Heart left ventricle (tissue), 16 donors: ENCODE results near the gene NAA38. TPM values are rescaled to one million over a fixed set of nuclear protein-coding genes. Genes with fewer than 3 reads are reported as not detected.

Experiments
- ATAC-seq, 4 donors: fragments of 200-7000 bp; cut with Tn5 transposase; one replicate each; pipeline ENCODE4 v1.9.1; 2020 to 2022; ENCODE audit warnings: moderate library complexity in 4 of 4, mild to moderate bottlenecking in 3 of 4, moderate number of reproducible peaks in 1 of 4
- DNase-seq, 5 donors: peaks; one replicate each; pipeline ENCODE4 v3.0.0-alpha.2; 2020
- H3K27ac ChIP-seq, 12 donors: fragments of 200-600 bp; sonication (generic) in 4 of 12; one replicate each; pipeline versions ENCODE4 v1.5.0 to v1.8.0; 2016 to 2022; ENCODE audit warnings: mild to moderate bottlenecking in 2 of 12
- H3K27me3 ChIP-seq, 9 donors: fragments of 200-600 bp; sonication (generic) in 2 of 9; one replicate each; pipeline versions ENCODE4 v1.5.1 to v1.8.0; 2016 to 2022; ENCODE audit warnings: mild to moderate bottlenecking in 3 of 9
- H3K36me3 ChIP-seq, 9 donors: fragments of 200-600 bp; sonication (generic) in 2 of 9; one replicate each; pipeline versions ENCODE4 v1.5.0 to v1.8.0; 2018 to 2022; ENCODE audit warnings: mild to moderate bottlenecking in 2 of 9
- H3K4me1 ChIP-seq, 12 donors: fragments of 200-600 bp; sonication (generic) in 4 of 12; one replicate each; pipeline versions ENCODE4 v1.5.0 to v1.8.0; 2016 to 2022; ENCODE audit warnings: mild to moderate bottlenecking in 3 of 12
- H3K4me3 ChIP-seq, 12 donors: fragments of 200-600 bp; sonication (generic) in 4 of 12; one replicate each; pipeline versions ENCODE4 v1.5.0 to v1.8.0; 2017 to 2022; ENCODE audit warnings: mild to moderate bottlenecking in 9 of 12, moderate library complexity in 4 of 12
- H3K9me3 ChIP-seq, 12 donors: fragments of 200-600 bp; sonication (generic) in 4 of 12; one replicate each; pipeline versions ENCODE4 v1.5.0 to v1.8.0; 2016 to 2022; ENCODE audit warnings: mild to moderate bottlenecking in 1 of 12
- POLR2A ChIP-seq, 2 donors: fragments of 450-650 bp; IDR thresholded peaks; one replicate each; pipeline ENCODE4 v1.6.1; 2017; ENCODE audit warnings: antibody characterized with exemption in 2 of 2, mild to moderate bottlenecking in 2 of 2, moderate library complexity in 2 of 2
- WGBS, 4 donors: extraction: QIAGEN DNeasy Blood & Tissue Kit in 2 of 4; methylation state at CpG; one replicate each; pipeline versions ENCODE4 v1.1.5 to v1.1.7; 2013 to 2018; 5-methylcytosine and 5-hydroxymethylcytosine counted together
- intact Hi-C, 10 donors: fragments of 100-400 bp; cut with DNase I; formaldehyde crosslinking; loops; one replicate each; pipeline versions ENCODE4 v1.11.1 to v1.14.2; 2022
- polyA plus RNA-seq, 2 donors: library from polyadenylated mRNA; stranded (reverse); fragments of 200-250 nt; gene quantifications; one replicate each; pipeline ENCODE4 v1.2.3, GENCODE V29; 2013
- total RNA-seq, 9 donors: library from RNA; depleted of rRNA in 2 of 9; stranded (reverse); fragments of >200 nt in 2 of 9; fragmentation: NEBNext Ultra II Directional in 3 of 9; extraction: Animal tissue kit (Norgen Biotek cat#: 25700) in 3 of 9; gene quantifications; one replicate each; pipeline versions ENCODE4 v1.1.0 to v1.2.4, GENCODE V29; 2016 to 2023
- TF ChIP-seq, protein P1 (sequence below), 12 donors: fragments of 200-600 bp; sonication (generic) in 4 of 12; IDR thresholded peaks; one replicate each; pipeline versions ENCODE4 v1.5.0 to v1.8.0; 2018 to 2022; ENCODE audit warnings: antibody characterized with exemption in 12 of 12, mild to moderate bottlenecking in 5 of 12
- donor health status: ischemic (EF 13 %, LVEDD 7.1; RV severe dilation, severe dysfunction).
- donor health status: healthy with polysubstance abuse.
- donor health status: DM: no; HTN: yes; CAD: no.
- donor health status: DM: no; HTN: no; CAD: no.
- donor health status: ischemic (EF 25% LVEDD 6.9; RV normal size, moderate dysfunction).
- donor health status: ischemic (EF 25% LVEDD 5.7; RV mildly dilated, moderate dysfunction).
- donor health status: healthy.
- donor health status: DM: yes; HTN: yes; CAD: no.
- donor health status: ischemic (EF 35%, LVEDD 5.7; RV mildly dilated, moderate dysfunction).
- donor health status: nonischemic (EF 11% LVEDD 7.7; RV severe dilation, severe dysfunction).
- donor health status: DM: yes; HTN: yes; CAD: no.
- donor health status: PGD.
- donor health status: ischemic (EF 29% LVEDD 5.4; RV normal size, mild dysfunction).
- donor health status: nonischemic (EF 23%, LVEDD 6.1; RV moderate dilation, normal function).

The NAA38 gene
- total and polyA plus RNA-seq, 11 donors: 60.9 to 179 (median 74.2) TPM

DNA sequence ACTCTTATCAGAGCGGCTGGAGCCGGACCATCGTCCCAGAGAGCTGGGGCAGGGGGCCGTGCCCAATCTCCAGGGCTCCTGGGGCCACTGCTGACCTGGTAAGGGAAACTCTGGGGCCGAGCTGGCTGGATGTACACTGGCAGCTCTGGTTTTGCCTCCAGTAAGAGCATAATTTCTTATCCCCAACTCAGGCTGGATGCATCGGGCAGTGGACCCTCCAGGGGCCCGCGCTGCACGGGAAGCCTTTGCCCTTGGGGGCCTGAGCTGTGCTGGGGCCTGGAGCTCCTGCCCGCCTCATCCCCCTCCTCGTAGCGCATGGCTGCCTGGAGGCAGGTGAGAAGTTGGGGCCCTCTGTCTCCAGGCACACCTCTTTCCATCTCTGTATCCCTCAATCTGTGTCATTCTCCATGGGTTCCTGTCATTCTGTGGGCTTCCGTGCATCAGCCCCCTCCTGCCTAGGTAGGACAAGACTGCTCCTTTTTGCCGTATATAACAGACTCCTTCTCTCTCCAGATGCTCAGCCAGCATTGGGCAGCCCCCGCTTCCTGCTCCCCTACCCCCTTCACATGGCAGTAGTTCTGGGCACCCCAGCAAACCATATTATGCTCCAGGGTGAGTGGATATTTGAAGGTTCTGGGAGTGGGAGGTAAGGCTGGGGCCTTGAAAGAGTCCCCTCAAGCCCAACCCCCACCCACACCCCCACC, 11.8 kb downstream of the NAA38 start:
- no peak for TF ChIP-seq POLR2A (IDR thresholded peaks at IDR 0.05)
- TF ChIP-seq, protein P1, sequence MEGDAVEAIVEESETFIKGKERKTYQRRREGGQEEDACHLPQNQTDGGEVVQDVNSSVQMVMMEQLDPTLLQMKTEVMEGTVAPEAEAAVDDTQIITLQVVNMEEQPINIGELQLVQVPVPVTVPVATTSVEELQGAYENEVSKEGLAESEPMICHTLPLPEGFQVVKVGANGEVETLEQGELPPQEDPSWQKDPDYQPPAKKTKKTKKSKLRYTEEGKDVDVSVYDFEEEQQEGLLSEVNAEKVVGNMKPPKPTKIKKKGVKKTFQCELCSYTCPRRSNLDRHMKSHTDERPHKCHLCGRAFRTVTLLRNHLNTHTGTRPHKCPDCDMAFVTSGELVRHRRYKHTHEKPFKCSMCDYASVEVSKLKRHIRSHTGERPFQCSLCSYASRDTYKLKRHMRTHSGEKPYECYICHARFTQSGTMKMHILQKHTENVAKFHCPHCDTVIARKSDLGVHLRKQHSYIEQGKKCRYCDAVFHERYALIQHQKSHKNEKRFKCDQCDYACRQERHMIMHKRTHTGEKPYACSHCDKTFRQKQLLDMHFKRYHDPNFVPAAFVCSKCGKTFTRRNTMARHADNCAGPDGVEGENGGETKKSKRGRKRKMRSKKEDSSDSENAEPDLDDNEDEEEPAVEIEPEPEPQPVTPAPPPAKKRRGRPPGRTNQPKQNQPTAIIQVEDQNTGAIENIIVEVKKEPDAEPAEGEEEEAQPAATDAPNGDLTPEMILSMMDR (IDR thresholded peaks at IDR 0.05): no peak
- ATAC-seq (no peak), DNase-seq (no peak)
- H3K4me1 ChIP-seq: peaks cover 11 to 48% (median 26%) of the 10 kb centered on the region in 12 donors
- H3K9me3 ChIP-seq: no peaks in the 10 kb centered on the region
- peaks cover 3 to 54% (median 48%) of the 10 kb centered on the region in 9 donors for H3K36me3 ChIP-seq
- intact Hi-C loops: loop anchor here in 4 of 10 donors (10.0 kb wide), 5 partner anchors 299 to 611 kb away; partner anchors contain the start of genes CHRNB1 (in 1 of the 4), DVL2 (in 1 of the 4), GABARAP (in 1 of the 4) and PER1 (in 1 of the 4)
- peak overlapping the region in 11 of 12 donors; percentile 57 to 90 (median 81) for H3K4me3 ChIP-seq
- 69 to 75% (median 71%) methylated on average over 13 to 15 of the region's 15 CpGs for WGBS, 4 donors
- peak overlapping the region; percentile 52 to 99 (median 95) for H3K27ac ChIP-seq
- no peaks in the 10 kb centered on the region for H3K27me3 ChIP-seq

DNA sequence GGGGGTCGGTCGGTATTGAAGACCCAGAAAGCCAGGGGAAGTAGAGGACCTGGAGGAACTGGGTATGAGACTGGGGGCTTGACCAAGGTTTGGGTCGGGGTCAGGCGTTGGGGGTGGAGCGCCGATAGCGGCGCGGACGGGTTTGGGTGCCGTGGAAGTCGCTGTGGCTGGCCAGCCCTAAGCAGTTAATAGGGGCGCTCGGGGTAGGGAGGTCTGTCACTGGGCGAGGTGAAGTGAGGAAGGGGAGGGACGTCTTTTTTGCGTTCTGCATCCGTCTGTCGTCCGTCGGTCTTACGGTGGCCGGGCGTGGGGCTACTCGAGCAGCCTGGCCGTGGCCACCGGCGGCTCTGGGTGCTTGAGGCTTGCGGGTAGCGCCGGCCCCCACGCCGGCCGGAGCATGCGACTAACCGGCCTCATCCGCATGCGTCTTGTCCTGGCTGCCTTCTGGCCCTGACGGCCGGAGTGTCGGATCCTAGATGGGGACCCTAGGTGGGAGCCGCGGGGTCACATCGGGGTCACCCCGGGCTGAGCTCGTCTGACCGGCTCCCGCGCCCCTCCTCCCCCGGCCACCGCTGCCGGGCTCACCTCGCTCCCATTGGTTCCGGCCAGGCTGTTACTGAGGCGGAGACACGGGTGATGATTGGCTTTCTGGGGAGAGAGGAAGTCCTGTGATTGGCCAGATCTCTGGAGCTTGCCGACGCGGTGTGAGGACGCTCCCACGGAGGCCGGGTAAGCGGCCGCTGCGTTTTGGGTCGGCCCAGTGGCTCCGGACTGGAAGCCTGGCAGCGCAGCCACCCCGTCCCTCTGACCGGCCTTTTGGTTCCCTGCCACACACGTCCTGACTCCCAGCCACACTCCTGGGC, 12.8 kb downstream of the NAA38 start:
- DNase-seq (peak; percentile 93 to 95 (median 94)), ATAC-seq (peak; percentile 64 to 84 (median 73))
- TF ChIP-seq, protein P1 (IDR thresholded peaks at IDR 0.05): no peak
- peak; percentile 64 to 70 for TF ChIP-seq POLR2A (IDR thresholded peaks at IDR 0.05)
- H3K27ac ChIP-seq: peak overlapping the region; percentile 66 to 99 (median 95)
- peaks cover 0 to 52% (median 41%) of the 10 kb centered on the region in 9 donors for H3K36me3 ChIP-seq
- intact Hi-C loops: loop anchor here in 5 of 10 donors (1.0 to 10.0 kb wide), 7 partner anchors 11 to 610 kb away; partner anchors contain the start of genes PER1 (in 2 of the 5), CHRNB1 (in 1 of the 5), DVL2 (in 1 of the 5) and GABARAP (in 1 of the 5)
- H3K4me1 ChIP-seq: peaks cover 11 to 51% (median 35%) of the 10 kb centered on the region in 12 donors
- H3K4me3 ChIP-seq: peak overlapping the region; percentile 48 to 90 (median 80)
- WGBS, 4 donors: 0% methylated on average over 51 to 71 of the region's 71 CpGs
- H3K27me3 ChIP-seq: no peaks in the 10 kb centered on the region
- no peaks in the 10 kb centered on the region for H3K9me3 ChIP-seq

DNA sequence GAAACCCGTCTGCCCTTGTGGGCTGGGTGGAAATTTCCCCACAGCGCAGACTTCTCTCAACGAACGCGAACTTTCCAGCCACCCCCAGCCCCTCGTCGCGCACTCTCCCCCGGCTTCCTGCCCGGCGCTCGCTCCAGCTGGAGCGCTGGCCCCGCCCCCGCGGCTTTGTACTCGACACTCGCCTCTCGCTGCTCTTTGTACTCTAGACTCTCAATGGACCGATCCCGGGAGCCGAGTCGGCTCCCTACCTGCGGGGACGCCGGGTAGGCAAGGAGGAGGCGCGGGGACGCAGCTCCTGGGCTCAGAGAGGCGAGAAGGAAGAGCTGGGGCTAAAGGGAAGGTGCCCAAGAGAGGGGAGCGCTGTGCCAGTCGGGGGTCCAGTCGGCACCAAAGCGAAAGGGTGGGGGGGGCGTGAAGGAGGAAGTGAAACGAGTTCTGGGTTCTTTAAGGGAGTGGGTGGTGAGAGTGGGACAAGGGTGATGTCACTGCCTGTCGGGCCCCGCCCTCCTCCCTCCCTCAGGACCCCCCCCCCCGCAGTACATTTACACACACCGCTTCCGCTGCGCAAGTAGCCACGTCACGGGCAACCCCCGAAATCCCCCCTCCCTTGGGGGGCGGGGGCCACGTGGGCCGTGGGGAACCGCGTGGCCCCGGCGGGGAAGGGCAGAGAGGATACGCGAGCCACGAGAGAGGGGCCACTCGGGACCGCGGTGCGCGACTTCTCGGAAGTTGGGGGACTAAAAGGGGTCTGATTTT, 13.6 kb downstream of the NAA38 start:
- Histone ChIP-seq H3K36me3 (peaks cover 0 to 44% (median 33%) of the 10 kb centered on the region in 9 donors), H3K27me3 (no peaks in the 10 kb centered on the region), H3K4me1 (peaks cover 11 to 59% (median 42%) of the 10 kb centered on the region in 12 donors), H3K27ac (peak overlapping the region; percentile 66 to 99 (median 95)), H3K9me3 (no peaks in the 10 kb centered on the region), H3K4me3 (peak overlapping the region; percentile 48 to 90 (median 80))
- 0 to 2% (median 1%) methylated on average over 44 to 61 of the region's 61 CpGs for WGBS, 4 donors
- DNase-seq: peak; percentile 86 to 90 (median 88)
- intact Hi-C loops: loop anchor here in 5 of 10 donors (1.0 to 10.0 kb wide), 8 partner anchors 9 to 609 kb away; partner anchors contain the start of genes PER1 (in 2 of the 5), CHRNB1 (in 1 of the 5), DVL2 (in 1 of the 5) and GABARAP (in 1 of the 5)
- peak; percentile 7 to 48 (median 32) for ATAC-seq
- TF ChIP-seq POLR2A (IDR thresholded peaks at IDR 0.05): peak in 1 of 2 donors; percentile 27
- TF ChIP-seq, protein P1 (IDR thresholded peaks at IDR 0.05): no peak
